ENCODE results near the gene CUBN. TPM values are rescaled to one million over a fixed set of nuclear protein-coding genes. Genes with fewer than 3 reads are reported as not detected.

Gene CUBN
- total and polyA plus RNA-seq, 2 donors: 0.54 to 6.1 TPM

DNA sequence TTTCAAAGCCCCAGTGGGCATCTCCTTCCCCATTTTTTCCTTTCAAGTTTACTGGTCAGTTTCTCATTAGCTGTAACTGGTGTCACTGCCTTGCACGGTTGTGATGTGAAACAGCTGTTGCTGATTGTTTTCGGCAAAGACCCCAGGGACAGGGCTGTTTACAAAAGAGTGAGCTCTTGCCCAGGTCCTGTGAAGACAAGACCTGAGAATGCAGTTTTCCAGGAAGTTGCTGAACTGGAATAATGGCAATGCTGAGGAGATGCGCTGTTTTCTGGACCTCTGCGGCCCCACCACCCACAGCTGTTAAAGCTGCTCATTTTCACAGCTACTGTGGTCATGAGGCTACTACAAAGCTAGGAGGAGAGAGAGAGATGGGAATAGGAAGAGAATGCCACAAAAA is 195.8 kb downstream of the CUBN start:
- no peak overlapping the region for H3K4me3 ChIP-seq (ENCODE audit: low read depth, low read length)
- WGBS: 49% methylated on average over 4 of the region's 4 CpGs
- DNase-seq (ENCODE audit: extremely low spot score): no peak
- H3K27ac ChIP-seq (ENCODE audit: low read depth): no peak overlapping the region
- no peaks in the 10 kb centered on the region for H3K4me1 ChIP-seq (ENCODE audit: insufficient read depth)
- no peaks in the 10 kb centered on the region for H3K36me3 ChIP-seq (ENCODE audit: insufficient read depth)

- Histone ChIP-seq H3K27ac (ENCODE audit: low read depth) (no peak overlapping the region), H3K4me1 (ENCODE audit: insufficient read depth) (no peaks in the 10 kb centered on the region), H3K4me3 (ENCODE audit: low read depth, low read length) (no peak overlapping the region), H3K36me3 (ENCODE audit: insufficient read depth) (no peaks in the 10 kb centered on the region)
- 81% methylated on average over 5 of the region's 5 CpGs for WGBS
- DNase-seq (ENCODE audit: extremely low spot score): no peak
These were observed 197.7 kb downstream of the CUBN start for GRCh38 chr10:16931930-16932329.

DNA sequence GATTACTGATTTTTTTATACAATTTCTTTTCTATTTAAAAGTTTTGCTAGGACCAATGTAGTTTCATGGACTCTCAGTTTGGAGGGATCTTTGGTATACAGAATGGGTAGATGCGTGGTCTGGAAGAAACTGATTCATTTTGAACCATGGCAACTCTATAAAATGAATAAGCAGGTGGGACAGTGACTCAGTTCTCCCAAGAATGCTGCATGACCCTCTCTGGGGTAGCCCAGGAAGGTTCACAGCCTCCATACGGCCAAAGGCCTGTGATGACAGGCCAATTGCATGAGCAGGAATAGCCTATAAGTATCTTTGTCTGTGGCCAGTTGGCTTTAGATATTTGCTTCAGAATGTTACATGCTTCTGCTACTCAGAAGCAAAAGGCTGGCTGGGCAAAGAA is 199.1 kb downstream of the CUBN start:
- H3K4me3 ChIP-seq (ENCODE audit: low read depth, low read length): no peak overlapping the region
- no peaks in the 10 kb centered on the region for H3K36me3 ChIP-seq (ENCODE audit: insufficient read depth)
- no peak for DNase-seq (ENCODE audit: extremely low spot score)
- H3K27ac ChIP-seq (ENCODE audit: low read depth): no peak overlapping the region
- no peaks in the 10 kb centered on the region for H3K4me1 ChIP-seq (ENCODE audit: insufficient read depth)
- 93% methylated on average over 2 of the region's 2 CpGs for WGBS

GRCh38 chr10:16929069-16929468 is 200.5 kb downstream of the CUBN start:
- no peaks in the 10 kb centered on the region for H3K36me3 ChIP-seq (ENCODE audit: insufficient read depth)
- no peak overlapping the region for H3K27ac ChIP-seq (ENCODE audit: low read depth)
- H3K4me3 ChIP-seq (ENCODE audit: low read depth, low read length): no peak overlapping the region
- no peak for DNase-seq (ENCODE audit: extremely low spot score)
- no peaks in the 10 kb centered on the region for H3K4me1 ChIP-seq (ENCODE audit: insufficient read depth)
- 56% methylated on average over 4 of the region's 4 CpGs for WGBS

DNA sequence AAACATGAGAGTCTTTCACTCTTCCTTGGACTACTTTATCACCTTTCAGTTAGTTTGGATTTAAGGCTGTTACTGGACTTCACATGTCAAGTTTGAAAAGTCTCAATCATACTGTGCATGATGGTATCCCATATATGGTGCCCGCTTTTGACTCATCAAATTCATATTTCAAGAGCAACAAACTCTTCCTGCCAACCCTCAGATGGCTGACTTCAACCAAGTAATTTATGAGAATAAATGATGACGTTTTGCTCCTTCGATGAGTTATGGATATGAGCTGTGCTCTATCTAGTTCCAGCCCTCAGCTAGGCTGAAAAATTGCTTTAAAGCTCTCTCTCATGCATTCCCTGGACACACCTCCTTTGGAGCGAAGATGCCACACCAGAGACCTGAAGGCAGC is 202.1 kb downstream of the CUBN start:
- H3K27ac ChIP-seq (ENCODE audit: low read depth): no peak overlapping the region
- H3K4me3 ChIP-seq (ENCODE audit: low read depth, low read length): no peak overlapping the region
- no peaks in the 10 kb centered on the region for H3K36me3 ChIP-seq (ENCODE audit: insufficient read depth)
- WGBS: 83% methylated on average over 4 of the region's 4 CpGs
- H3K4me1 ChIP-seq (ENCODE audit: insufficient read depth): no peaks in the 10 kb centered on the region
- DNase-seq (ENCODE audit: extremely low spot score): no peak

GRCh38 chr10:16923726-16924125 is 205.9 kb downstream of the CUBN start:
- WGBS: 92% methylated on average over 3 of the region's 3 CpGs
- no peaks in the 10 kb centered on the region for H3K4me1 ChIP-seq (ENCODE audit: insufficient read depth)
- H3K36me3 ChIP-seq (ENCODE audit: insufficient read depth): no peaks in the 10 kb centered on the region

DNA sequence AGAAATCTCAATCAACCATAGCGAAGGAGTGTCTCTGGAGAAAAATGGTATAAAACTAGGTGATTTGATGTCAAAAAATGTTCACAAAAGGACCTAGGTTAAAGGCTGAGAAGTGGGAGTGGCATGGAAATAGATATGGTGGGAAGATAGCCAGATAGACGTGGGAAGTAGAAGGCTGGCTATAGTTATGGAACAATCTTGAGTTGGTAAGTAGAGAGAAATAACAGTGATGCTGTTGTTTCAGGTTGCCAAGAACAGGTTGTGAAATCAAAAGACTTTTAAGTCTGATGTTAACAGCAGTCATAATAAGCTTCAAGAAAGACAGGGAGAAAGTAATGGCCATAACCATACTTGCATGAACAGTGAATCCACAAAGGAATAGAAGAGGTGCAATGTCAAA is 206.3 kb downstream of the CUBN start:
- H3K4me1 ChIP-seq (ENCODE audit: insufficient read depth): no peaks in the 10 kb centered on the region
- H3K36me3 ChIP-seq (ENCODE audit: insufficient read depth): no peaks in the 10 kb centered on the region
- no peak for DNase-seq (ENCODE audit: extremely low spot score)
- H3K4me3 ChIP-seq (ENCODE audit: low read depth, low read length): no peak overlapping the region
- WGBS: 57% methylated on average over 2 of the region's 2 CpGs
- H3K27ac ChIP-seq (ENCODE audit: low read depth): no peak overlapping the region

More at GRCh38 chr10:16923726-16924125, 205.9 kb downstream of the CUBN start:
- Histone ChIP-seq H3K27ac (ENCODE audit: low read depth) (no peak overlapping the region), H3K4me3 (ENCODE audit: low read depth, low read length) (no peak overlapping the region)
- no peak for DNase-seq (ENCODE audit: extremely low spot score)

DNA sequence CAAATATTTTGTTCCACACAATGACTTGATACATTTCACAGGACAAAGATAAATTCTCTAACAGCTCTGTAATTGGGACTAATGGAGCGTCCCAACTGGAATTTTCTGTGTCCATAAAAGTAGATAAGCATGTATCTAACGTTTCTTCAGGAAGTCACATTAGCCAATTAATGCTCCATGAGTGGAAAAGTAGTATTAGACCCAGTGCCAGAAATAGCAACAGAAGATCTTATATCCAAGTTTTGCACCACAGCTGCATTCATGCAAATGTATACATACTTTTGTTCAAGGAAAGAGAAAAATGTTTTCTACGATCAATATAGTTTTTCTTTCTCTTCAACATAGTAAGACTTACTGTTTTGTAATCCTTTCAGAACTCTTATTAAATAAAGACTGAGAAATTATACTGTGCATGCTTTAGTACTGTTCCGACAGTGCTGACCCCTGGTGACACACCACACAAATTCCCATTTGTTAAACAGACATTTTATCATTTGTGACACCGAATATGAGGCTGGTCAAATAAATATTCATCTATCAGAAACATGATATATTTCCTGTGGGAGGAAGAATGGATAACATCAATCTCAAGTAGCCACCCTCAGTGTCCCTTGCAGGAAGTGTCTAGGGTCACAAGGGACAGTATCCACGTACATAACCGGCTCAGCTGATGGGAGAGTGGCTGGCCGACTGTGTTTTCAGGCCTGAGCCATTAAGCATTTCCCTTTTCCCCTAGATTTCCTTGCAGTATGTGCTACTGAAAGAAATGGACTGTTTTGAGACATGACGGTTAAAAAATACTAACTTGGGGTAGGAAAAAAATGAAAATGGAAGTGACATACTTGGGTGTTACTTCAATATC is 210.3 kb downstream of the CUBN start:
- DNase-seq (ENCODE audit: extremely low spot score): no peak
- H3K4me3 ChIP-seq (ENCODE audit: low read depth, low read length): no peak overlapping the region
- 49% methylated on average over 9 of the region's 9 CpGs for WGBS
- H3K36me3 ChIP-seq (ENCODE audit: insufficient read depth): no peaks in the 10 kb centered on the region
- no peaks in the 10 kb centered on the region for H3K4me1 ChIP-seq (ENCODE audit: insufficient read depth)
- H3K27ac ChIP-seq (ENCODE audit: low read depth): no peak overlapping the region

DNA sequence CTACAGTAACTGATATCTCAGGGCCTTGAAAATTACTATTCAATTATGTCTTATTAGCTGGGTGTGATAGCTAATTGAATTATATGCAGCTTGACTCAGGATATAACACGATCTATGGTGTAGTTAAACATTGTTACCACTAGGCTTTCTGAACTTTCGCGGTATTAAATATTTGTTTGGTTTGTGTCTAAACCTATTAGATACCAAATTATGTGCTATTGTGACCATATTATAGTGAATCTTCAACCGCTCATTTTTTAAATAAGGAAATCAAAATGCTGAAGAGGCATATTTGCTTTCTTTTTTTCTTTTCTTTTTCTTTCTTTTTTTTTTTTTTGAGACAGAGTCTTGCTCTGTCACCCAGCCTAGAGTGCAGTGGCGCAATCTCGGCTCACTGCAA is 213.1 kb downstream of the CUBN start:
- Histone ChIP-seq H3K4me1 (ENCODE audit: insufficient read depth) (no peaks in the 10 kb centered on the region), H3K27ac (ENCODE audit: low read depth) (no peak overlapping the region), H3K4me3 (ENCODE audit: low read depth, low read length) (no peak overlapping the region), H3K36me3 (ENCODE audit: insufficient read depth) (no peaks in the 10 kb centered on the region)
- no peak for DNase-seq (ENCODE audit: extremely low spot score)
- 98% methylated on average over 6 of the region's 6 CpGs for WGBS

- H3K4me1 ChIP-seq (ENCODE audit: insufficient read depth): no peaks in the 10 kb centered on the region
- H3K4me3 ChIP-seq (ENCODE audit: low read depth, low read length): no peak overlapping the region
- DNase-seq (ENCODE audit: extremely low spot score): no peak
- H3K27ac ChIP-seq (ENCODE audit: low read depth): no peak overlapping the region
- H3K36me3 ChIP-seq (ENCODE audit: insufficient read depth): no peaks in the 10 kb centered on the region
- WGBS: 71% methylated on average over 2 of the region's 2 CpGs
These were observed 214.3 kb downstream of the CUBN start for GRCh38 chr10:16915300-16915699.

DNA sequence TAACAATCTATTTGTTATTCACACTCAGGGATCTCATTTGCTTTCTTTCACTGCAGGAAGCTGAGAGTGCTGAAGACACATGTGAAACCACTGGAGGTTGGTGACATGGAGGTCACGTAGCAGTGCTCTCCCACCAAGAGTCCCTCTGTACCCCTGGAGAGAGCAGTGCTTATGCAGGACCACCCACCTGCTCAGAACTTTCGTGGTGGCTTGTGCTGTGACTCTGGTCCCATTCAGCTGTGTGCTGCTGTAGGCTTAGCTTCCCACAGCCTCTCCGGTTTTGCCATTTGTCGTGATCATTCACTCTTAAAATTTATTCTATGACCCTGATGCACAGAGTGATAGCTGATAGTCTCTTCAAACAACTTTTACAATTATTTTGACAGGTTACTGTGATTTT is 216.3 kb downstream of the CUBN start:
- Histone ChIP-seq H3K36me3 (ENCODE audit: insufficient read depth) (no peaks in the 10 kb centered on the region), H3K4me1 (ENCODE audit: insufficient read depth) (no peaks in the 10 kb centered on the region), H3K27ac (ENCODE audit: low read depth) (no peak overlapping the region), H3K4me3 (ENCODE audit: low read depth, low read length) (no peak overlapping the region)
- no peak for DNase-seq (ENCODE audit: extremely low spot score)
- WGBS: 86% methylated on average over 4 of the region's 4 CpGs

DNA sequence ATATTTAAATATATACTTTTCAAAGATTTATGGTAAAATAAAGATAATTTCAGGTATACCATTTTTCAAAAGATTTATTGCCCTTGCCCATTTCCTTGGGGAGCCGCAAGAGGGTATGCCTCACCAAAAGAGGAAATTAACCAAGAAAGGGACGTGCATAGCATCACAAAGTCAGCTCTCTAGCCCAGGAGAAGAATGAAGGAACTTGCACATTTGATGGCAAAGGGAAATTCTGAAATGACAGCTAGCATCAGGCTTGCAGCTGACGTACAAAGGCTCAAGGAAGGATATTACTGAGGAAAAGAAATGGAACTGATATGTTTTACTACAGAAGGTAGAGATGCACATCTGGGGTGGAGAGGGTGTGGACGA is 218.8 kb downstream of the CUBN start:
- H3K4me3 ChIP-seq (ENCODE audit: low read depth, low read length): no peak overlapping the region
- no peak for DNase-seq (ENCODE audit: extremely low spot score)
- H3K36me3 ChIP-seq (ENCODE audit: insufficient read depth): no peaks in the 10 kb centered on the region
- no peaks in the 10 kb centered on the region for H3K4me1 ChIP-seq (ENCODE audit: insufficient read depth)
- WGBS: 77% methylated on average over 4 of the region's 4 CpGs
- H3K27ac ChIP-seq (ENCODE audit: low read depth): no peak overlapping the region

GRCh38 chr10:16909961-16910792 is 219.4 kb downstream of the CUBN start:
- WGBS: 79% methylated on average over 4 of the region's 4 CpGs
- Histone ChIP-seq H3K27ac (ENCODE audit: low read depth) (no peak overlapping the region), H3K36me3 (ENCODE audit: insufficient read depth) (no peaks in the 10 kb centered on the region), H3K4me3 (ENCODE audit: low read depth, low read length) (no peak overlapping the region), H3K4me1 (ENCODE audit: insufficient read depth) (no peaks in the 10 kb centered on the region)
- DNase-seq (ENCODE audit: extremely low spot score): no peak

- Histone ChIP-seq H3K36me3 (ENCODE audit: insufficient read depth) (no peaks in the 10 kb centered on the region), H3K27ac (ENCODE audit: low read depth) (no peak overlapping the region), H3K4me3 (ENCODE audit: low read depth, low read length) (no peak overlapping the region), H3K4me1 (ENCODE audit: insufficient read depth) (no peaks in the 10 kb centered on the region)
- WGBS: 69% methylated on average over 1 of the region's 1 CpG
- DNase-seq (ENCODE audit: extremely low spot score): no peak
These were observed 220.3 kb downstream of the CUBN start for GRCh38 chr10:16909271-16909767.

All from urinary bladder (tissue), 4 donors.